CD4-positive, CD25-positive, alpha-beta regulatory T cell (primary cell): ENCODE measurements around the gene FOXC2. TPM values are rescaled to one million over a fixed set of nuclear protein-coding genes. Genes with fewer than 3 reads are reported as not detected.
"Not testable (repeated sequence)": the region's sequence is repeated elsewhere in the genome, so short reads cannot be mapped to it uniquely, and the experiment has no call there.

Experiments used
- ATAC-seq, 2 donors: fragments of 150-1000 bp; cut with Tn5 transposase; one replicate each; pipeline ENCODE4 v1.10.0; 2021; ENCODE audit warnings: low read depth in 2 of 2, moderate number of reproducible peaks in 2 of 2, moderate library complexity in 1 of 2
- DNase-seq, 3 donors: peaks; one replicate each; pipeline versions ENCODE4 v3.0.0 to v3.0.0-alpha.2; 2012 to 2022; ENCODE audit warnings: mixed read lengths in 1 of 3
- H3K27ac ChIP-seq: one replicate; pipeline ENCODE4 v1.7.0; 2013; ENCODE audit warnings: mild to moderate bottlenecking, low read length; ENCODE audit not compliant: insufficient read depth, poor library complexity, severe bottlenecking
- H3K27me3 ChIP-seq: one replicate; pipeline ENCODE4 v1.7.0; 2013; ENCODE audit warnings: low read length; ENCODE audit not compliant: control insufficient read depth, insufficient read depth
- H3K36me3 ChIP-seq: one replicate; pipeline ENCODE4 v1.7.0; 2013; ENCODE audit warnings: mild to moderate bottlenecking, low read length, moderate library complexity; ENCODE audit not compliant: control insufficient read depth, insufficient read depth
- H3K4me1 ChIP-seq: 2 replicates; pipeline ENCODE4 v1.7.0; 2013; ENCODE audit warnings: mild to moderate bottlenecking, low read length; ENCODE audit not compliant: insufficient read depth, control insufficient read depth, poor library complexity, severe bottlenecking
- H3K4me3 ChIP-seq: one replicate; pipeline ENCODE4 v1.7.0; 2013; ENCODE audit warnings: low read depth, mild to moderate bottlenecking, low read length, moderate library complexity
- H3K9me3 ChIP-seq, 2 experiments: 1 replicate in 1 of 2; 2 replicates in 1 of 2; pipeline ENCODE4 v1.7.0; 2013; ENCODE audit warnings: low read length in 2 of 2, mild to moderate bottlenecking in 1 of 2, moderate library complexity in 1 of 2; ENCODE audit not compliant: control insufficient read depth in 2 of 2
- H3K27ac Mint-ChIP-seq, 3 donors: one replicate each; pipeline ENCODE4 v1.8.0; 2020 to 2022; ENCODE audit warnings: mild to moderate bottlenecking in 3 of 3, mixed read lengths in 3 of 3, moderate library complexity in 2 of 3
- H3K27me3 Mint-ChIP-seq: one replicate; pipeline ENCODE4 v1.8.0; 2022; ENCODE audit warnings: mild to moderate bottlenecking, mixed read lengths
- H3K36me3 Mint-ChIP-seq: one replicate; pipeline ENCODE4 v1.8.0; 2020; ENCODE audit warnings: mixed read lengths
- H3K4me1 Mint-ChIP-seq, 4 donors: one replicate each; pipeline ENCODE4 v1.8.0; 2020 to 2022; ENCODE audit warnings: mixed read lengths in 4 of 4, mild to moderate bottlenecking in 1 of 4
- H3K4me3 Mint-ChIP-seq, 4 donors: one replicate each; pipeline ENCODE4 v1.8.0; 2020 to 2022; ENCODE audit warnings: mild to moderate bottlenecking in 4 of 4, mixed read lengths in 4 of 4, moderate library complexity in 3 of 4
- H3K9me3 Mint-ChIP-seq, 7 donors: one replicate each; pipeline ENCODE4 v1.8.0; 2020 to 2022; ENCODE audit warnings: mixed read lengths in 7 of 7, mild to moderate bottlenecking in 3 of 7, moderate library complexity in 2 of 7
- polyA plus RNA-seq, 4 donors: library from polyadenylated mRNA; unstranded; fragments of 300-500 nt; fragmentation: Illumina TruSeq; gene quantifications; one replicate each; pipeline ENCODE4 v1.2.3, GENCODE V29; 2021
- total RNA-seq: library from RNA; stranded (reverse); gene quantifications from one replicate; pipeline ENCODE4 v1.2.3, GENCODE V29; 2022

Gene FOXC2
- total and polyA plus RNA-seq, 5 donors from 2014 or later, result not detected

DNA sequence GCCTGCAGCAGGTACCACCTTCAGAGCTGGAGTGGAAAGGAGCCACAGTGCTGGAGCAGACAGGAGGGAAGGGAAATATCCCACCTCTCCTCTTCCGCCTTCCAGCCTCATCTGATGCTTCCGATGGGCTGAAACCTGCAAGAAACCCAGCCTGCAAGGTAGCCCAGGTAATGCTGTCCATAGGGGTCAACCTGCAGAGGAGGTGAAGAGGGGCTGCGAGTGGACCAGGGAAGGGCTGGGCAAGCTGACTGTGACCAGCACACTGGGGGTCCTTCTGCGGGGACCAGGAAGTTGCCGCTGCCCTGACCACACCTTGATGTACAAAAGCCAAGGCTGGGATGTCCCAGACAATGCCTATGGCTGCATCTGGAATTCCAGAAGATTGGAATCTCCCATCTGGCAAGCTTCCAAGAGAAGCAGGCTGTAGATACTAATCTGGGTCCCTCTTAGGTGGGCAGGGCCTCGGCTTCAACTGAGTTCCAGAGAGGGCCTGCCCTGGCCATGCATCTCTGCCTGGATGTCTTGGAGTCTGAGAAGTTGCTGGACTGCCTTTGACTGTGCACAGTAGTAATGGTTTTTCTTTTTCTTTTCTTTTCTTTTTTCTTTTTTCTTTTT is 17.5 kb downstream of the FOXC2 start:
- H3K4me3 ChIP-seq, result no peak overlapping the region
- H3K27me3 ChIP-seq, result no peaks in the 10 kb centered on the region
- H3K36me3 Mint-ChIP-seq, result no peaks in the 10 kb centered on the region
- no peaks in the 10 kb centered on the region for H3K36me3 ChIP-seq
- no peak for DNase-seq
- no peaks in the 10 kb centered on the region for H3K4me1 ChIP-seq
- H3K27ac ChIP-seq, result no peak overlapping the region
- peaks cover 32% of the 10 kb centered on the region for H3K27me3 Mint-ChIP-seq
- ATAC-seq, result no peak
- peaks cover 0 to 2% (median 0%) of the 10 kb centered on the region in 7 donors for H3K9me3 Mint-ChIP-seq
- H3K27ac Mint-ChIP-seq, result no peak overlapping the region
- peaks cover 0 to 3% (median 0%) of the 10 kb centered on the region in 4 donors for H3K4me1 Mint-ChIP-seq
- H3K4me3 Mint-ChIP-seq, result no peak overlapping the region
- H3K9me3 ChIP-seq, result no peaks in the 10 kb centered on the region

DNA sequence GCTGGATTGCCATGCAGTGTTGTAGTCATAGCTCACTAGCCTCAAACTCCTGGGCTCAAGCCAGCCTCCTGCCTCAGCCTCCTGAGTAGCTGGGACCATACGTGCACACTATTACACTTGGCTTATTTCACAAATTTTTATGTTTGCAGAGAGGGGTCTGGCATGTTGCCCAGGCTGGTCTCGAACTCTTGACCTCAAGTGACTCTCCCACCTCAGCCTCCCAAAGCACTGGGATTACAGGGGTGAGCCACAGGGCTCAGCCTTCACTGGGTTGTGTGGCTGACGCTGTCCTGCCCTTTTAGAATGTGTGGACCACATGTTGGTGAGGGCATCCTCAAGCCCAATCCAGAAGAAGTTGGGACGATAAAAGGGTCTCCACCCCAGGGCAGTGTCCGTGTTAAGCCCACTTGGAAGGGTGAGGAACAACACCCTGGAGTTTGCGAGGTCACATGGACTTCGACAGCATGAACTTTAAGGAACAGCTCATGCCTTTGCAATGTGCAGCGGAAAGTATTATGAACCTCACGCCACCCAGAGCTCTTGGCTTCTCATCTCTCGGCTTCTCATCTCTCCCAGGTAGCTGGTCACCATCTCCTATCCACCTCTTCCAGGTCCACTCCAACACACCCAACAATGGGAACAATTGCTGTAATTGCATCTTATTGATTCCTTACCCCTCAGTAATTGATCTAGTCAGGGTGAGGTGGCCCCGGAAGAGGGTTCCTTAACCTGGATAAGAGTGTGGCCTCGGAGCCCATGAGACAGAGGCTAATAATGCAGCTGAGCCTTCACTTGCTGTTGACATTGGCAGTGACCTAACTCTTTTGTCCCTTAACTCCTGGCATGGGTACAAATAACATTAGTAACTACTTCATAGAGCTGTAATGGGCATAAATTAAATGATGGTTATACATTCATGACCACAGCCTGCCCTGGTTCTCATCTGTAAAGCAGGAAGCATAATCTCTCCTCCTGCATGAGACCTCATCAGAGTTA is 18.4 kb downstream of the FOXC2 start:
- DNase-seq (no peak), ATAC-seq (no peak)
- H3K27ac Mint-ChIP-seq, result no peak overlapping the region
- H3K4me3 Mint-ChIP-seq, result no peak overlapping the region
- no peaks in the 10 kb centered on the region for H3K36me3 ChIP-seq
- peaks cover 26% of the 10 kb centered on the region for H3K27me3 Mint-ChIP-seq
- H3K9me3 ChIP-seq, result no peaks in the 10 kb centered on the region
- H3K36me3 Mint-ChIP-seq, result no peaks in the 10 kb centered on the region
- H3K9me3 Mint-ChIP-seq, result peaks cover 0 to 1% (median 0%) of the 10 kb centered on the region in 7 donors
- no peak overlapping the region for H3K27ac ChIP-seq
- H3K27me3 ChIP-seq, result no peaks in the 10 kb centered on the region
- H3K4me1 Mint-ChIP-seq, result no peaks in the 10 kb centered on the region
- H3K4me1 ChIP-seq, result no peaks in the 10 kb centered on the region
- no peak overlapping the region for H3K4me3 ChIP-seq

DNA sequence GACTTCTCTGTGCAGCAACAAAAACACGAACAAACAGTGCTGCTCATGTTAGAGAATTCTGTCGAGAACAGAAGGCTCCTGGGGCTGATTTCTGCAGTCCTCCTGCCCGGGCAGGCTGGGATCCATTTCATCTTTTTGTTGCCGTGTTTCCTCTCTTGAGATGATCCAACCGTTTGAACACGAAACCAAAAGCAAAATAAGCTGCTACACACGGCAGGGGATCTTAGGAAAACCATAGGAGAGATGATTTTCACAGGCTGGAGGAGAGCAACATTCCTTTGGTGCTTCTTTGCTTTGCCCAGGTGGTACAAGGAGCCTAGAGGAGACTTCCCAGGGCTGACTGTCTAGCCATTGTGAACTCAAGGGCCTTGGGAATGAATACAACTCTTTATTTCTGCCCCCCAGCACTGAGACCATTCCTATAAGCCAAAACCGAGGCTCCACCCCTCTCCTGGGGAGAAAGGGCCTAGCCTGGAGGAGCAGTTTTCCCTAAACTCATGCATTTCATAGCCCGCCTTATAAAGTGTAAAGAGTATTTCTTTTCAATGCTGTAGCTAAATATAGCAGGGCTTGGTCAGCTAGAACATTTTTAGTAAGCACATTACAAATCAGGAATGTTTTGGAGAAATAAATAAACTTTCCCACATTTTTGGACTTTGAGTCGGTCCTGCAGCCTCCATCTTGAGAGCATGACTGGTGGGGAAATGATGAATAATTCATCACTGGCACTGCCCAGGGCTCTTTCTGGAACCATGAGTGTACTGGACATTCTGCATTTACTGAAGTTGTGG is 19.4 kb downstream of the FOXC2 start:
- no peaks in the 10 kb centered on the region for H3K9me3 ChIP-seq
- DNase-seq (no peak), ATAC-seq (no peak)
- Mint-ChIP-seq H3K36me3 (no peaks in the 10 kb centered on the region), H3K27me3 (peaks cover 16% of the 10 kb centered on the region), H3K9me3 (peaks cover 0 to 1% (median 0%) of the 10 kb centered on the region in 7 donors), H3K27ac (peak overlapping the region in 1 of 3 donors; percentile 60), H3K4me3 (no peak overlapping the region), H3K4me1 (no peaks in the 10 kb centered on the region)
- H3K27me3 ChIP-seq, result no peaks in the 10 kb centered on the region
- no peak overlapping the region for H3K4me3 ChIP-seq
- H3K36me3 ChIP-seq, result no peaks in the 10 kb centered on the region
- H3K4me1 ChIP-seq, result no peaks in the 10 kb centered on the region
- H3K27ac ChIP-seq, result no peak overlapping the region

DNA sequence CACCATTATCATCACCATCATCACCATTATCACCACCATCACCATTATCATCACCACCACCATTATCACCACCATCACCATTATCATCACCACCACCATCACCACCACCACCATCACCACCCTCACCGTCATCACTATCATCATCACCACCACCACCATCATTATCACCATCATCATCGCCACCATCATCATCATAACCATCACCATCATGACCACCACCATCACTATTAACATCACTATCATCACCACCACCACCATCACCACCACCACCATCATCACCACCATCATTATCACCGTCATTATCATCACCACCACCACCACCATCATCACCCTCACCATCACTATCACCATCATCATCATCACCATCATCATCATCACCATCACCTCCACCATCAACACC is 20.9 kb downstream of the FOXC2 start:
- DNase-seq, result no peak
- no peaks in the 10 kb centered on the region for H3K4me1 Mint-ChIP-seq
- no peak overlapping the region for H3K4me3 Mint-ChIP-seq
- no peaks in the 10 kb centered on the region for H3K36me3 Mint-ChIP-seq
- Histone ChIP-seq H3K27me3 (peaks cover 3% of the 10 kb centered on the region), H3K27ac (no peak overlapping the region), H3K4me1 (no peaks in the 10 kb centered on the region), H3K9me3 (no peaks in the 10 kb centered on the region), H3K36me3 (no peaks in the 10 kb centered on the region), H3K4me3 (no peak overlapping the region)
- H3K27me3 Mint-ChIP-seq, result peaks cover 5% of the 10 kb centered on the region
- peaks cover 0 to 3% (median 0%) of the 10 kb centered on the region in 7 donors for H3K9me3 Mint-ChIP-seq
- no peak overlapping the region for H3K27ac Mint-ChIP-seq
- no peak for ATAC-seq

DNA sequence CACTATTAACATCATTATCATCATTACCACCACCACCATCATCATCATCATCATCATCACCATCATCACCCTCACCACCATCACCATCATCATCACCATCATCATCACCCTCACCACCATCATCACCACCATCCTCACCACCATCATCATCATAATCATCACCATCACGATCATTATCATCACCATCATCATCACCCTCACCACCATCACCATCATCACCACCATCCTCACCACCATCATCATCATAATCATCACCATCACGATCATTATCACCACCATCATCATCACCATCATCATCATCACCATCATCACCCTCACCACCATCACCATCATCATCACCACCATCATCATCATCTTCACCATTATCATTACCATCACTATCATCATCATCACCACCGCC is 21.3 kb downstream of the FOXC2 start:
- not testable (repeated sequence) for H3K4me3 ChIP-seq, H3K27ac Mint-ChIP-seq, H3K4me1 ChIP-seq, H3K36me3 Mint-ChIP-seq, DNase-seq, H3K4me1 Mint-ChIP-seq, H3K9me3 ChIP-seq, H3K4me3 Mint-ChIP-seq, H3K9me3 Mint-ChIP-seq, ATAC-seq, H3K27me3 Mint-ChIP-seq, H3K27ac ChIP-seq, H3K36me3 ChIP-seq, H3K27me3 ChIP-seq

DNA sequence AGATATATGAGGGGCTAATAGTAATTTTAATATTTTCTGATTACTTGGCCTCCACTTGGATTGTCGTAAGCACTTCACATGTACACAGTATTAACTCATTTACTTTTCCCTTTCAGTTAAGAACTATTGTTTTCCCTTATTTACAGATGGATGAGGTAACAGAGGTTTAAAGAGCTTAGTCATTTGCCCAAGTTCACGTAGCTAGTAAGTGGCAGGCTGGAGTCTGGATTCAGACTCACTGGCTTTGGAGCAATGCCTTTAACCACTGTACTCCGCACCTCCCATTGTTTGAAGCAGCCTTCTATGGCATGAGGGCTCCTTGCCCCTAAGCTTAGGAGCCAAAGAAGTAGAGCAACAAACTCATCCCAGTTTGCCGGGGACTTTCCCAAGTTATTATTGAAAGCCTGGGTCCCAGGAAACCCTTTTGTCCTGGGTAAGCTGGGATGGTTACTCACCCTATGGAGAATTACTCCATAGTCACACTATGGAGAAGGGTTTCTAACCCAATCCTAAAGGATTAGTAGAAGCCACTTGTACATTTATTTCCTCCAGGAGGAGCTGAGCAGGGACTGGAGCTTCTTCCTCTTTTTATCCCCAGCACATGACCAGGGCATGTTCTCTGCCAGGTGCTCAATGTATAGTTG is 24.0 kb downstream of the FOXC2 start:
- Mint-ChIP-seq H3K27ac (no peak overlapping the region), H3K36me3 (no peaks in the 10 kb centered on the region), H3K9me3 (peaks cover 0 to 3% (median 0%) of the 10 kb centered on the region in 7 donors), H3K4me1 (peaks cover 0 to 5% (median 0%) of the 10 kb centered on the region in 4 donors), H3K27me3 (peaks cover 22% of the 10 kb centered on the region), H3K4me3 (no peak overlapping the region)
- DNase-seq (no peak), ATAC-seq (no peak)
- no peaks in the 10 kb centered on the region for H3K36me3 ChIP-seq
- no peaks in the 10 kb centered on the region for H3K4me1 ChIP-seq
- H3K4me3 ChIP-seq, result no peak overlapping the region
- no peaks in the 10 kb centered on the region for H3K9me3 ChIP-seq
- no peak overlapping the region for H3K27ac ChIP-seq
- peaks cover 3% of the 10 kb centered on the region for H3K27me3 ChIP-seq

DNA sequence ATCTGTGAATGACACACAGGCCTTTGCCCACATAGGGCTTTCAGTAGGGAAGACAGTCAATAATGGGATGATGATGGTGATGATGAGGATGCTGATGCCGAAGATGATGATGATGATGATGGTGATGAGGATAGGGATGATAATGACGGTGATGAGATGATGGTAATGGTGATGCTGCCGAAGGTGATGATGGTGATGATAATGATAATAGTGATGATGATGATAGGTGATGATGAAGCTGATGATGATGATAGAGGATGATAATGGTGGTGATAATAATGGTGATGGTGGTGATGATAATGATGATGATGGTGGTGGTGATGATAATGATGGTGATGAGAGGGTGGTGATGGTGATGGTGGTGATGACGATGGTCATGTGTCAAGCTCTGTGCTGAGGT is 24.6 kb downstream of the FOXC2 start:
- ATAC-seq (no peak), DNase-seq (no peak)
- H3K4me3 Mint-ChIP-seq, result no peak overlapping the region
- peaks cover 3% of the 10 kb centered on the region for H3K27me3 ChIP-seq
- no peak overlapping the region for H3K27ac ChIP-seq
- peak overlapping the region in 1 of 3 donors; percentile 22 for H3K27ac Mint-ChIP-seq
- no peaks in the 10 kb centered on the region for H3K36me3 ChIP-seq
- H3K4me3 ChIP-seq, result no peak overlapping the region
- no peaks in the 10 kb centered on the region for H3K36me3 Mint-ChIP-seq
- no peaks in the 10 kb centered on the region for H3K9me3 ChIP-seq
- H3K4me1 Mint-ChIP-seq, result peaks cover 0 to 5% (median 0%) of the 10 kb centered on the region in 4 donors
- H3K27me3 Mint-ChIP-seq, result peaks cover 22% of the 10 kb centered on the region
- no peaks in the 10 kb centered on the region for H3K4me1 ChIP-seq
- H3K9me3 Mint-ChIP-seq, result peaks cover 0 to 3% (median 0%) of the 10 kb centered on the region in 7 donors
